GM12878 (cell line): Measurements from ENCODE around the gene EXOC8. TPM values are rescaled to one million over a fixed set of nuclear protein-coding genes. Genes with fewer than 3 reads are reported as not detected.

Experiments used
- ATAC-seq: fragments of 200-7000 bp; cut with Tn5 transposase; 3 replicates; pipeline ENCODE4 v1.9.1; 2020; ENCODE audit warnings: mild to moderate bottlenecking, moderate library complexity
- BruUV-seq: library from RNA; stranded (reverse); fragments of 400-500 nt; replicated peaks from 2 replicates; lab custom pipeline; 2021; lab: Mats Ljungman, UMichigan
- CTCF ChIA-PET: fragments of 300-600 bp; sonication (Branson Sonifier 250); formaldehyde crosslinking; extraction: SDS; loops from one replicate; lab custom pipeline; 2021; ENCODE audit warnings: inconsistent platforms; lab: Yijun Ruan, JAX
- POLR2A ChIA-PET: fragments of 350-600 bp; formaldehyde crosslinking; extraction: SDS; loops from one replicate; lab custom pipeline; 2021; ENCODE audit warnings: inconsistent platforms; lab: Charles Lee
- RAD21 ChIA-PET: fragments of 300-600 bp; sonication (Branson Sonifier 250); formaldehyde crosslinking; loops from one replicate; lab custom pipeline; 2023; ENCODE audit warnings: antibody characterized with exemption; ENCODE audit not compliant: unreplicated experiment; lab: Charles Lee
- SMC1A ChIA-PET: fragments of 300-600 bp; sonication (Branson Sonifier 250); formaldehyde crosslinking; loops from one replicate; lab custom pipeline; 2023; ENCODE audit not compliant: unreplicated experiment, uncharacterized antibody; lab: Charles Lee
- DNase-seq: peaks from one replicate; pipeline ENCODE4 v3.0.0-alpha.2; 2011; ENCODE audit warnings: low read depth, low spot score
- FAIRE-seq: peaks from 3 replicates; lab custom pipeline; 2011; peaks lifted over from hg19 to GRCh38; lab: Jason Lieb, UNC
- H2AFZ ChIP-seq: 2 replicates; pipeline ENCODE4 v1.6.0; 2011; ENCODE audit warnings: low read depth, low read length, control low read depth; ENCODE audit not compliant: control insufficient read depth
- H3K27ac ChIP-seq: 2 replicates; pipeline ENCODE4 v1.5.1; 2011; ENCODE audit warnings: control low read depth; ENCODE audit not compliant: control insufficient read depth, insufficient read depth
- H3K27me3 ChIP-seq, 2 experiments: replicated peaks in 1 of 2; 2 replicates each; pipeline versions ENCODE4 v1.6.0 to v1.6.1; 2011; ENCODE audit warnings: low read length in 1 of 2; ENCODE audit not compliant: control insufficient read depth in 2 of 2, insufficient read depth in 2 of 2
- H3K36me3 ChIP-seq, 2 experiments: 2 replicates each; pipeline ENCODE4 v1.5.1; 2011; ENCODE audit warnings: low read length in 1 of 2; ENCODE audit not compliant: control insufficient read depth in 2 of 2, insufficient read depth in 2 of 2
- H3K4me1 ChIP-seq: 2 replicates; pipeline ENCODE4 v1.6.1; 2011; ENCODE audit warnings: mild to moderate bottlenecking, low read length, moderate library complexity, mixed read lengths; ENCODE audit not compliant: control insufficient read depth, insufficient read depth
- H3K4me2 ChIP-seq: 2 replicates; pipeline ENCODE4 v1.6.0; 2011; ENCODE audit warnings: control low read depth; ENCODE audit not compliant: control insufficient read depth, insufficient read depth
- H3K4me3 ChIP-seq: fragments of 200-600 bp; sonication (generic); 2 replicates; pipeline ENCODE4 v1.5.1; 2016
- H3K79me2 ChIP-seq: 2 replicates; pipeline ENCODE4 v1.6.0; 2011; ENCODE audit warnings: low read length; ENCODE audit not compliant: control insufficient read depth, insufficient read depth
- H3K9ac ChIP-seq: 2 replicates; pipeline ENCODE4 v1.8.0; 2011; ENCODE audit warnings: low read length, control low read depth, mixed read lengths; ENCODE audit not compliant: control insufficient read depth, insufficient read depth
- H3K9me3 ChIP-seq: replicated peaks from 3 replicates; pipeline ENCODE4 v1.5.1; 2011; ENCODE audit warnings: mild to moderate bottlenecking, low read length; ENCODE audit not compliant: control insufficient read depth, insufficient read depth
- H4K20me1 ChIP-seq: 2 replicates; pipeline ENCODE4 v1.6.0; 2011; ENCODE audit not compliant: control insufficient read depth, insufficient read depth
- BCLAF1 ChIP-seq: fragments of 450-650 bp; IDR thresholded peaks from 2 replicates; pipeline ENCODE4 v1.6.1; 2017; ENCODE audit warnings: antibody characterized with exemption, mild to moderate bottlenecking, moderate library complexity
- CBFB ChIP-seq: IDR thresholded peaks from 2 replicates; pipeline ENCODE4 v1.6.1; 2016; ENCODE audit warnings: antibody characterized with exemption, low read depth
- CBX3 ChIP-seq: fragments of 200-600 bp; sonication (generic); IDR thresholded peaks from 2 replicates; pipeline ENCODE4 v1.6.1; 2016; ENCODE audit warnings: low read depth, borderline replicate concordance
- ETV6 ChIP-seq, 2 experiments: fragments of 450-650 bp in 1 of 2; IDR thresholded peaks in 1 of 2; conservative IDR thresholded peaks in 1 of 2; 2 replicates each; pipeline ENCODE4 v1.6.1; 2014; ENCODE audit warnings: antibody characterized with exemption in 1 of 2, borderline replicate concordance in 1 of 2, low read depth in 1 of 2, mild to moderate bottlenecking in 1 of 2, moderate library complexity in 1 of 2
- NFIC ChIP-seq: IDR thresholded peaks from 2 replicates; pipeline ENCODE4 v1.6.1; 2012; ENCODE audit warnings: low read depth, mild to moderate bottlenecking, inconsistent platforms, low read length, moderate library complexity
- NFXL1 ChIP-seq: fragments of 450-650 bp; IDR thresholded peaks from 2 replicates; pipeline ENCODE4 v1.6.1; 2017; ENCODE audit warnings: antibody characterized with exemption, mild to moderate bottlenecking, borderline replicate concordance
- SIN3A ChIP-seq: IDR thresholded peaks from 2 replicates; pipeline ENCODE4 v1.6.1; 2012; ENCODE audit warnings: low read depth, low read length, improper control_type of control experiment
- SMAD1 ChIP-seq: fragments of 450-650 bp; IDR thresholded peaks from 2 replicates; pipeline ENCODE4 v1.6.1; 2018; ENCODE audit warnings: mild to moderate bottlenecking, low read depth; ENCODE audit not compliant: partially characterized antibody
- SP1 ChIP-seq: IDR thresholded peaks from one replicate; pipeline ENCODE4 v1.6.1; 2011; ENCODE audit warnings: low read depth, low read length
- STAT1 ChIP-seq: fragments of 450-650 bp; conservative IDR thresholded peaks from 2 replicates; pipeline ENCODE4 v1.6.1; 2014; ENCODE audit warnings: antibody characterized with exemption, mild to moderate bottlenecking
- TAF1 ChIP-seq: IDR thresholded peaks from 2 replicates; pipeline ENCODE4 v1.6.1; 2011; ENCODE audit warnings: mild to moderate bottlenecking, low read depth, low read length, borderline replicate concordance
- USF1 ChIP-seq: IDR thresholded peaks from 2 replicates; pipeline ENCODE4 v1.6.1; 2011; ENCODE audit warnings: borderline replicate concordance, low read depth, mild to moderate bottlenecking, moderate library complexity, mixed read lengths, low read length; ENCODE audit not compliant: insufficient read depth; ENCODE audit errors: extremely low read length
- WGBS: methylation state at CpG from one replicate; pipeline ENCODE4 v1.1.6; 2016; ENCODE audit warnings: low lambda C conversion rate; ENCODE audit not compliant: insufficient replicate concordance, insufficient coverage; ENCODE audit errors: missing lambda C conversion rate; 5-methylcytosine and 5-hydroxymethylcytosine counted together
- in situ Hi-C: fragments of 300-500 bp; cut with MboI; formaldehyde crosslinking; loops from 9 replicates; pipeline ENCODE4 v1.14.3; 2018; ENCODE audit warnings: mixed read lengths
- intact Hi-C: fragments of 100-400 bp; cut with micrococcal nuclease; formaldehyde crosslinking; loops from one replicate; pipeline ENCODE4 v1.14.2; 2022; ENCODE audit not compliant: unreplicated experiment
- polyA plus RNA-seq, 11 experiments: library from polyadenylated mRNA; depleted of rRNA in 4 of 11; unstranded in 6 of 11; stranded (reverse) in 5 of 11; fragments of >200 nt; fragmentation: Nextera tagmentation in 4 of 11; fragmentation: Illumina TruSeq in 1 of 11; extraction: Ambion mirVana in 4 of 11; extraction: Trizol in 1 of 11; gene quantifications; 1 replicate in 1 of 11; 2 replicates in 10 of 11; pipeline versions ENCODE4 v1.2.1 to v1.2.3, GENCODE V29; 2011 to 2016; ENCODE audit warnings: inconsistent platforms in 2 of 11, missing spikeins in 2 of 11, low read depth in 1 of 11
- total RNA-seq, 4 experiments: library from RNA; depleted of rRNA in 3 of 4; stranded (reverse); fragments of >200 nt in 3 of 4; fragmentation: Illumina TruSeq in 1 of 4; extraction: Trizol in 1 of 4; gene quantifications; 2 replicates each; pipeline versions ENCODE4 v1.2.1 to v1.2.3, GENCODE V29; 2013 to 2021

EXOC8 gene
- total and polyA plus RNA-seq, 10 of the 15 experiments (the other 5 are each of a cell fraction or from before 2014, with no cell fraction given), result 2.0 to 11.3 (median 6.3) TPM

GRCh38 chr1:231313661-231314060, 24.0 kb downstream of the EXOC8 start:
- 34% methylated on average over 4 of the region's 4 CpGs for WGBS
- no peak for DNase-seq
- in situ Hi-C loops (no loop called here), intact Hi-C loops (no loop called here)
- H2AFZ ChIP-seq, result no peak overlapping the region
- H3K4me3 ChIP-seq, result no peak overlapping the region
- H4K20me1 ChIP-seq, result no peaks in the 10 kb centered on the region
- no TSS peak for BruUV-seq
- H3K27ac ChIP-seq, result no peak overlapping the region
- CTCF ChIA-PET, result interaction anchor here (0.8 to 3.1 kb wide), 2 partner anchors 276 to 281 kb away, joined by 3 to 22 read pairs; no protein-coding TSS in a partner anchor
- no peak for TF ChIP-seq STAT1
- TF ChIP-seq SP1, result no peak
- no peak for TF ChIP-seq CBFB
- no peak for TF ChIP-seq TAF1
- TF ChIP-seq SMAD1, result no peak
- no peak for TF ChIP-seq BCLAF1
- no peak for TF ChIP-seq CBX3
- no peak for TF ChIP-seq ETV6 (conservative IDR thresholded peaks at IDR 0.05 in 1 of 2, IDR thresholded peaks at IDR 0.05 in 1 of 2; ENCODE audit: borderline replicate concordance in 1 of 2, low read depth in 1 of 2)
- TF ChIP-seq SIN3A, result no peak
- TF ChIP-seq NFIC, result no peak
- no peak for TF ChIP-seq USF1
- no peak for TF ChIP-seq NFXL1
- RAD21 ChIA-PET, result no interaction called here
- H3K79me2 ChIP-seq, result no peaks in the 10 kb centered on the region
- H3K9me3 ChIP-seq, result no peaks in the 10 kb centered on the region
- POLR2A ChIA-PET, result no interaction called here
- H3K36me3 ChIP-seq, result no peaks in the 10 kb centered on the region
- no peaks in the 10 kb centered on the region for H3K27me3 ChIP-seq
- no peak for FAIRE-seq
- no peak for ATAC-seq
- SMC1A ChIA-PET, result interaction anchor here (1.6 to 1.7 kb wide), 2 partner anchors 10 to 22 kb away, joined by 3 to 5 read pairs; no protein-coding TSS in a partner anchor
- no peak overlapping the region for H3K9ac ChIP-seq
- H3K4me2 ChIP-seq, result no peak overlapping the region
- no peaks in the 10 kb centered on the region for H3K4me1 ChIP-seq
